ENCODE measurements around the gene FGFR2. TPM values are rescaled to one million over a fixed set of nuclear protein-coding genes. Genes with fewer than 3 reads are reported as not detected.

The FGFR2 gene
- polyA plus RNA-seq, 1 donor from 2014 or later: 14.8 TPM

- Histone ChIP-seq H3K36me3 (ENCODE audit: insufficient read depth, low read length) (no peaks in the 10 kb centered on the region), H3K79me2 (replicated peaks; ENCODE audit: insufficient read depth, low read length) (no peaks in the 10 kb centered on the region), H3K9me2 (ENCODE audit: insufficient read depth, low read length) (no peaks in the 10 kb centered on the region), H4K20me1 (ENCODE audit: insufficient read depth) (no peaks in the 10 kb centered on the region), H3K27ac (ENCODE audit: low read length) (no peak overlapping the region), H2AFZ (ENCODE audit: low read depth, low read length) (no peak overlapping the region), H3K4me3 (ENCODE audit: low read length) (no peak overlapping the region), H3K9me3 (ENCODE audit: low read length) (no peaks in the 10 kb centered on the region), H3K9ac (ENCODE audit: low read length) (no peak overlapping the region), H3F3A (ENCODE audit: insufficient read depth, low read length, poor library complexity, severe bottlenecking) (no peaks in the 10 kb centered on the region), H3K4me2 (ENCODE audit: low read length) (no peak overlapping the region), H3K27me3 (ENCODE audit: insufficient read depth, low read depth, low read length) (no peaks in the 10 kb centered on the region)
- TF ChIP-seq POLR2AphosphoS5 (IDR thresholded peaks at IDR 0.05) (no peak), RAD21 (conservative IDR thresholded peaks at IDR 0.05) (no peak), SMC3 (conservative IDR thresholded peaks at IDR 0.05; ENCODE audit: poor library complexity) (no peak), TAF1 (IDR thresholded peaks at IDR 0.05; ENCODE audit: low read depth) (no peak), MXI1 (conservative IDR thresholded peaks at IDR 0.05; ENCODE audit: poor library complexity, severe bottlenecking) (no peak), EZH2 (IDR thresholded peaks at IDR 0.05; ENCODE audit: borderline replicate concordance, insufficient read depth, low read length, poor library complexity, severe bottlenecking) (no peak)
- TF ChIP-seq, protein P1, sequence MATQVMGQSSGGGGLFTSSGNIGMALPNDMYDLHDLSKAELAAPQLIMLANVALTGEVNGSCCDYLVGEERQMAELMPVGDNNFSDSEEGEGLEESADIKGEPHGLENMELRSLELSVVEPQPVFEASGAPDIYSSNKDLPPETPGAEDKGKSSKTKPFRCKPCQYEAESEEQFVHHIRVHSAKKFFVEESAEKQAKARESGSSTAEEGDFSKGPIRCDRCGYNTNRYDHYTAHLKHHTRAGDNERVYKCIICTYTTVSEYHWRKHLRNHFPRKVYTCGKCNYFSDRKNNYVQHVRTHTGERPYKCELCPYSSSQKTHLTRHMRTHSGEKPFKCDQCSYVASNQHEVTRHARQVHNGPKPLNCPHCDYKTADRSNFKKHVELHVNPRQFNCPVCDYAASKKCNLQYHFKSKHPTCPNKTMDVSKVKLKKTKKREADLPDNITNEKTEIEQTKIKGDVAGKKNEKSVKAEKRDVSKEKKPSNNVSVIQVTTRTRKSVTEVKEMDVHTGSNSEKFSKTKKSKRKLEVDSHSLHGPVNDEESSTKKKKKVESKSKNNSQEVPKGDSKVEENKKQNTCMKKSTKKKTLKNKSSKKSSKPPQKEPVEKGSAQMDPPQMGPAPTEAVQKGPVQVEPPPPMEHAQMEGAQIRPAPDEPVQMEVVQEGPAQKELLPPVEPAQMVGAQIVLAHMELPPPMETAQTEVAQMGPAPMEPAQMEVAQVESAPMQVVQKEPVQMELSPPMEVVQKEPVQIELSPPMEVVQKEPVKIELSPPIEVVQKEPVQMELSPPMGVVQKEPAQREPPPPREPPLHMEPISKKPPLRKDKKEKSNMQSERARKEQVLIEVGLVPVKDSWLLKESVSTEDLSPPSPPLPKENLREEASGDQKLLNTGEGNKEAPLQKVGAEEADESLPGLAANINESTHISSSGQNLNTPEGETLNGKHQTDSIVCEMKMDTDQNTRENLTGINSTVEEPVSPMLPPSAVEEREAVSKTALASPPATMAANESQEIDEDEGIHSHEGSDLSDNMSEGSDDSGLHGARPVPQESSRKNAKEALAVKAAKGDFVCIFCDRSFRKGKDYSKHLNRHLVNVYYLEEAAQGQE (IDR thresholded peaks at IDR 0.05; ENCODE audit: borderline replicate concordance): no peak
Observed at GRCh38 chr10:121468726-121469125, 129.5 kb downstream of the FGFR2 start.

DNA sequence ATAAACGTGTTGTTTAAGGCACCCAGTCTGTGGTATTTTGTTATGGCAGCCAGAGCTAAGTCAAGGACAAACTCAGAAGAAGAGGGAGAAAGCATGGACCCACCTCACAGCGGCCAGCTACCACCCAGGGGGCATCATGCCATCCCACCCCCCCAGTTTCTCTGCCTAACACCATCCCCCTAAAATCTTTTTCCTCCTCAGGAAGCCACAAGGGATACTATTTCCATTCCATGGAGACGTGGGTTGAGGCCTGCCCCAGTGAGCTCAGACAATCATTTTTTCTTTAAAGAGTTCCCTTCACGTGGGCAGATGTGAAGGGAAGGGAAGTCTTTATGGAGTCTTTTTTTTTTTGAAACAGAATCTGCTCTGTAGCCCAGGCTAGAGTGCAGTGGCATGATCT is 131.8 kb downstream of the FGFR2 start:
- no peaks in the 10 kb centered on the region for H4K20me1 ChIP-seq (ENCODE audit: insufficient read depth)
- H3F3A ChIP-seq (ENCODE audit: insufficient read depth, low read length, poor library complexity, severe bottlenecking): no peaks in the 10 kb centered on the region
- H3K27me3 ChIP-seq (ENCODE audit: insufficient read depth, low read depth, low read length): no peaks in the 10 kb centered on the region
- no peak overlapping the region for H3K4me3 ChIP-seq (ENCODE audit: low read length)
- no peak overlapping the region for H3K27ac ChIP-seq (ENCODE audit: low read length)
- TF ChIP-seq, protein P2, sequence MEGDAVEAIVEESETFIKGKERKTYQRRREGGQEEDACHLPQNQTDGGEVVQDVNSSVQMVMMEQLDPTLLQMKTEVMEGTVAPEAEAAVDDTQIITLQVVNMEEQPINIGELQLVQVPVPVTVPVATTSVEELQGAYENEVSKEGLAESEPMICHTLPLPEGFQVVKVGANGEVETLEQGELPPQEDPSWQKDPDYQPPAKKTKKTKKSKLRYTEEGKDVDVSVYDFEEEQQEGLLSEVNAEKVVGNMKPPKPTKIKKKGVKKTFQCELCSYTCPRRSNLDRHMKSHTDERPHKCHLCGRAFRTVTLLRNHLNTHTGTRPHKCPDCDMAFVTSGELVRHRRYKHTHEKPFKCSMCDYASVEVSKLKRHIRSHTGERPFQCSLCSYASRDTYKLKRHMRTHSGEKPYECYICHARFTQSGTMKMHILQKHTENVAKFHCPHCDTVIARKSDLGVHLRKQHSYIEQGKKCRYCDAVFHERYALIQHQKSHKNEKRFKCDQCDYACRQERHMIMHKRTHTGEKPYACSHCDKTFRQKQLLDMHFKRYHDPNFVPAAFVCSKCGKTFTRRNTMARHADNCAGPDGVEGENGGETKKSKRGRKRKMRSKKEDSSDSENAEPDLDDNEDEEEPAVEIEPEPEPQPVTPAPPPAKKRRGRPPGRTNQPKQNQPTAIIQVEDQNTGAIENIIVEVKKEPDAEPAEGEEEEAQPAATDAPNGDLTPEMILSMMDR (IDR thresholded peaks at IDR 0.05; ENCODE audit: poor library complexity, severe bottlenecking): no peak
- TF ChIP-seq MXI1 (conservative IDR thresholded peaks at IDR 0.05; ENCODE audit: poor library complexity, severe bottlenecking) (no peak), EZH2 (IDR thresholded peaks at IDR 0.05; ENCODE audit: borderline replicate concordance, insufficient read depth, low read length, poor library complexity, severe bottlenecking) (no peak), SMC3 (conservative IDR thresholded peaks at IDR 0.05; ENCODE audit: poor library complexity) (no peak), EP300 (conservative IDR thresholded peaks at IDR 0.05; ENCODE audit: poor library complexity, severe bottlenecking) (no peak), POLR2AphosphoS5 (IDR thresholded peaks at IDR 0.05) (no peak), RAD21 (conservative IDR thresholded peaks at IDR 0.05) (no peak), TAF1 (IDR thresholded peaks at IDR 0.05; ENCODE audit: low read depth) (no peak)
- TF ChIP-seq, protein P1 (IDR thresholded peaks at IDR 0.05; ENCODE audit: borderline replicate concordance): no peak
- H3K79me2 ChIP-seq (replicated peaks; ENCODE audit: insufficient read depth, low read length): no peaks in the 10 kb centered on the region
- no peaks in the 10 kb centered on the region for H3K36me3 ChIP-seq (ENCODE audit: insufficient read depth, low read length)
- no peak overlapping the region for H3K9ac ChIP-seq (ENCODE audit: low read length)
- H3K9me3 ChIP-seq (ENCODE audit: low read length): no peaks in the 10 kb centered on the region
- H3K9me2 ChIP-seq (ENCODE audit: insufficient read depth, low read length): no peaks in the 10 kb centered on the region
- H2AFZ ChIP-seq (ENCODE audit: low read depth, low read length): no peak overlapping the region
- no peak overlapping the region for H3K4me2 ChIP-seq (ENCODE audit: low read length)
